ENCODE results near the gene ARRDC3.

DNA sequence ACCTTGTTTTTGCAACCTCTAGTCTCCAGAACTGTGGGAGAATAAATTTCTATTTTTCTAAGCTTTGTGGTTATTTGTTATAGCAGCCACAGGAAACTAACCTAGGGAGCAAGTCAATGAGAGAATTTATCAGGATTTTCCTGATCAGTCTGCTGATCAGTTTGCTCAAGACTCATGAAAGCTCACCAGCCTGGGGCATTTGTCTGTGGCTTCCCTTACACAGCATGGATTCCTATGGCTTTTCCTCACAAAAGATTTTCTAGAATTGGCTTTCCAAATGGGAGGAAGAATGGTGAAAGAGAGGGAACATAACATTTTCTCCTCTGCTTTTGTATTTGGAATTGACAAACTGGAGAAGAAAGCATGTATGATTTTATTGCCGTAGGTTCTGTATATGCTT, 20.2 kb downstream of the ARRDC3 start:
- TF ChIP-seq, protein P1, sequence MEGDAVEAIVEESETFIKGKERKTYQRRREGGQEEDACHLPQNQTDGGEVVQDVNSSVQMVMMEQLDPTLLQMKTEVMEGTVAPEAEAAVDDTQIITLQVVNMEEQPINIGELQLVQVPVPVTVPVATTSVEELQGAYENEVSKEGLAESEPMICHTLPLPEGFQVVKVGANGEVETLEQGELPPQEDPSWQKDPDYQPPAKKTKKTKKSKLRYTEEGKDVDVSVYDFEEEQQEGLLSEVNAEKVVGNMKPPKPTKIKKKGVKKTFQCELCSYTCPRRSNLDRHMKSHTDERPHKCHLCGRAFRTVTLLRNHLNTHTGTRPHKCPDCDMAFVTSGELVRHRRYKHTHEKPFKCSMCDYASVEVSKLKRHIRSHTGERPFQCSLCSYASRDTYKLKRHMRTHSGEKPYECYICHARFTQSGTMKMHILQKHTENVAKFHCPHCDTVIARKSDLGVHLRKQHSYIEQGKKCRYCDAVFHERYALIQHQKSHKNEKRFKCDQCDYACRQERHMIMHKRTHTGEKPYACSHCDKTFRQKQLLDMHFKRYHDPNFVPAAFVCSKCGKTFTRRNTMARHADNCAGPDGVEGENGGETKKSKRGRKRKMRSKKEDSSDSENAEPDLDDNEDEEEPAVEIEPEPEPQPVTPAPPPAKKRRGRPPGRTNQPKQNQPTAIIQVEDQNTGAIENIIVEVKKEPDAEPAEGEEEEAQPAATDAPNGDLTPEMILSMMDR (IDR thresholded peaks at IDR 0.05 in 2 of 3, conservative IDR thresholded peaks at IDR 0.05 in 1 of 3; ENCODE audit: insufficient read depth in 2 of 3, low read depth in 1 of 3, low read length in 3 of 3): no peak
- TF ChIP-seq MED1 (CRISPR knock-in tag; IDR thresholded peaks at IDR 0.05; ENCODE audit: borderline replicate concordance): no peak
